ENCODE data around the gene CCNG2. TPM values are rescaled to one million over a fixed set of nuclear protein-coding genes. Genes with fewer than 3 reads are reported as not detected.

The CCNG2 gene
- total and polyA plus RNA-seq, 2 of the 4 experiments (the other 2 are of a cell fraction), result 11.3 to 14.9 TPM

DNA sequence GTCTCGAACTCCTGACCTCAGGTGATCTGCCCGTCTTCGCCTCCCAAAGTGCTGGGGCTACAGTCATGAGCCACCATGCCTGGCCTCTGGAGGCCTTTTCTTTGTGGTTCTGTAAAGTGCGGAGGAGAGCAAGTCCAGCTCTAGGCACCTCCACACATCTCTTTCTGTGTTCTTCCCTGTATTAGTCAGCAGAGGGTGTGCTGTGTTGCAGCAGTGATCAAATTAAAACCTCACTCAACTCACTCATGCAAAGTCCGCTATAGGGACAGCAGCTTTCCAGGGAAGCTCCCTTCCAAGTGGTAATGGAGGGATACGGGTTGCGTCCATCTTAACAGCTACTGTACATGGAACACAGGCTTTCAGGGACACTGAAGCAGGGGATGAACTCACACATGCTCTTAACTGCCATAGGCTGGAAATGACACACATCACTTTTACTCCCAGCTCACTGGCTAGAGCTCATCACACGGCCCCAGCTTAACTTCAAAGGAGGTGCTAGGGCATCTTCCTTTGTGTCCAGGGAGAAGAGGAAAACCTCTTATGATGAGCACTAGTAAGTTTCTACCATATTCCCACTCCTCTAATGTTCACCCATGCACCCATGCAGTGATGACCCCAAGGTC, 36.0 kb upstream of the CCNG2 start:
- H3K9me3 ChIP-seq (ENCODE audit: control insufficient read depth, insufficient read depth, low read length), result no peaks in the 10 kb centered on the region
- H3K4ac ChIP-seq (ENCODE audit: low read depth, low read length), result no peak overlapping the region
- DNase-seq, result no peak
- H4K5ac ChIP-seq (ENCODE audit: low read depth, low read length), result no peak overlapping the region
- intact Hi-C loops (cut with micrococcal nuclease), result no loop called here
- no peak overlapping the region for H2BK120ac ChIP-seq (ENCODE audit: low read depth, low read length)
- no peak overlapping the region for H3K14ac ChIP-seq (replicated peaks; ENCODE audit: low read depth, low read length)
- TF ChIP-seq FOS (IDR thresholded peaks at IDR 0.05; ENCODE audit: low read depth, low read length) (no peak), NFE2L2 (IDR thresholded peaks at IDR 0.05; ENCODE audit: low read depth, low read length) (no peak), BHLHE40 (IDR thresholded peaks at IDR 0.05; ENCODE audit: low read depth, low read length) (no peak), POLR2A (IDR thresholded peaks at IDR 0.05; ENCODE audit: low read depth, low read length) (no peak), MXI1 (IDR thresholded peaks at IDR 0.05; ENCODE audit: borderline replicate concordance, low read depth, low read length) (no peak), RCOR1 (IDR thresholded peaks at IDR 0.05; ENCODE audit: insufficient replicate concordance, low read length) (no peak), RFX5 (IDR thresholded peaks at IDR 0.05; ENCODE audit: low read depth, low read length) (no peak), CHD1 (IDR thresholded peaks at IDR 0.05; ENCODE audit: low read depth, low read length) (no peak), SMC3 (IDR thresholded peaks at IDR 0.05; ENCODE audit: low read depth, low read length) (no peak), MAFK (IDR thresholded peaks at IDR 0.05; ENCODE audit: low read depth, low read length) (no peak), CEBPB (IDR thresholded peaks at IDR 0.05; ENCODE audit: low read depth, low read length) (no peak), MAZ (IDR thresholded peaks at IDR 0.05; ENCODE audit: borderline replicate concordance, low read depth, low read length) (no peak)
- TF ChIP-seq, protein P1, sequence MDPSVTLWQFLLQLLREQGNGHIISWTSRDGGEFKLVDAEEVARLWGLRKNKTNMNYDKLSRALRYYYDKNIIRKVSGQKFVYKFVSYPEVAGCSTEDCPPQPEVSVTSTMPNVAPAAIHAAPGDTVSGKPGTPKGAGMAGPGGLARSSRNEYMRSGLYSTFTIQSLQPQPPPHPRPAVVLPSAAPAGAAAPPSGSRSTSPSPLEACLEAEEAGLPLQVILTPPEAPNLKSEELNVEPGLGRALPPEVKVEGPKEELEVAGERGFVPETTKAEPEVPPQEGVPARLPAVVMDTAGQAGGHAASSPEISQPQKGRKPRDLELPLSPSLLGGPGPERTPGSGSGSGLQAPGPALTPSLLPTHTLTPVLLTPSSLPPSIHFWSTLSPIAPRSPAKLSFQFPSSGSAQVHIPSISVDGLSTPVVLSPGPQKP (IDR thresholded peaks at IDR 0.05; ENCODE audit: borderline replicate concordance, low read depth, low read length), result no peak
- TF ChIP-seq, protein P2, sequence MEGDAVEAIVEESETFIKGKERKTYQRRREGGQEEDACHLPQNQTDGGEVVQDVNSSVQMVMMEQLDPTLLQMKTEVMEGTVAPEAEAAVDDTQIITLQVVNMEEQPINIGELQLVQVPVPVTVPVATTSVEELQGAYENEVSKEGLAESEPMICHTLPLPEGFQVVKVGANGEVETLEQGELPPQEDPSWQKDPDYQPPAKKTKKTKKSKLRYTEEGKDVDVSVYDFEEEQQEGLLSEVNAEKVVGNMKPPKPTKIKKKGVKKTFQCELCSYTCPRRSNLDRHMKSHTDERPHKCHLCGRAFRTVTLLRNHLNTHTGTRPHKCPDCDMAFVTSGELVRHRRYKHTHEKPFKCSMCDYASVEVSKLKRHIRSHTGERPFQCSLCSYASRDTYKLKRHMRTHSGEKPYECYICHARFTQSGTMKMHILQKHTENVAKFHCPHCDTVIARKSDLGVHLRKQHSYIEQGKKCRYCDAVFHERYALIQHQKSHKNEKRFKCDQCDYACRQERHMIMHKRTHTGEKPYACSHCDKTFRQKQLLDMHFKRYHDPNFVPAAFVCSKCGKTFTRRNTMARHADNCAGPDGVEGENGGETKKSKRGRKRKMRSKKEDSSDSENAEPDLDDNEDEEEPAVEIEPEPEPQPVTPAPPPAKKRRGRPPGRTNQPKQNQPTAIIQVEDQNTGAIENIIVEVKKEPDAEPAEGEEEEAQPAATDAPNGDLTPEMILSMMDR (conservative IDR thresholded peaks at IDR 0.05; ENCODE audit: low read depth, low read length), result no peak
- no peak overlapping the region for H2BK20ac ChIP-seq (ENCODE audit: low read depth, low read length)
- H3K18ac ChIP-seq (ENCODE audit: low read depth, low read length), result no peak overlapping the region
- no peak overlapping the region for H3K56ac ChIP-seq (ENCODE audit: extremely low read depth, insufficient read depth, low read length)
- no peak overlapping the region for H2BK5ac ChIP-seq (ENCODE audit: low read depth, low read length, poor library complexity, severe bottlenecking)
- H3K4me2 ChIP-seq (ENCODE audit: low read depth, low read length), result no peak overlapping the region
- no peak overlapping the region for H4K8ac ChIP-seq (ENCODE audit: low read depth in 2 of 2, low read length in 2 of 2)
- H4K91ac ChIP-seq (ENCODE audit: insufficient read depth, low read depth, low read length), result no peak overlapping the region
- H2AK5ac ChIP-seq (ENCODE audit: low read depth, low read length), result no peak overlapping the region
- H2AFZ ChIP-seq (replicated peaks; ENCODE audit: low read length, poor library complexity), result peak overlapping the region; percentile 21
- no peaks in the 10 kb centered on the region for H3K36me3 ChIP-seq (ENCODE audit: control insufficient read depth, insufficient read depth, low read length)
- H3K79me1 ChIP-seq (ENCODE audit: low read depth in 1 of 2, low read length in 2 of 2), result no peaks in the 10 kb centered on the region
- H3K4me1 ChIP-seq (ENCODE audit: control insufficient read depth, insufficient read depth, low read length), result no peaks in the 10 kb centered on the region
- H2BK15ac ChIP-seq (ENCODE audit: low read depth, low read length), result no peak overlapping the region
- H3K27me3 ChIP-seq (ENCODE audit: control insufficient read depth, insufficient read depth, low read length), result peaks cover 34% of the 10 kb centered on the region
- H3K9me1 ChIP-seq (ENCODE audit: insufficient read depth, low read length), result no peaks in the 10 kb centered on the region
- dilution Hi-C loops (cut with HindIII; ENCODE audit: low sequenced_read_pairs, unreplicated experiment), result no loop called here
- H2AK9ac ChIP-seq (replicated peaks; ENCODE audit: low read depth, low read length, poor library complexity), result no peak overlapping the region
- 67% methylated on average over 1 of the region's 8 CpGs; no CpG with 5 or more reads in 1 of the 2 experiments for WGBS, 2 experiments (ENCODE audit: extremely low coverage in 2 of 2, insufficient read length in 1 of 2)
- no peak overlapping the region for H3K27ac ChIP-seq (ENCODE audit: insufficient read depth, low read length)
- ChIA-PET CTCF (no interaction called here), POLR2A (ENCODE audit: unreplicated experiment) (no interaction called here)
- no peak overlapping the region for H3K9ac ChIP-seq (ENCODE audit: low read depth, low read length)
- ATAC-seq (ENCODE audit: low read depth), result no peak
- H3K4me3 ChIP-seq (ENCODE audit: insufficient read depth, low read depth, low read length), result no peak overlapping the region
- H3K23ac ChIP-seq (ENCODE audit: low read depth, low read length), result no peak overlapping the region
- BruUV-seq (replicated peaks), result no TSS peak
- no peaks in the 10 kb centered on the region for H4K20me1 ChIP-seq (ENCODE audit: insufficient read depth, low read length)
- in situ Hi-C loops (cut with MboI; ENCODE audit: low sequenced_read_pairs), result no loop called here

Measured in IMR-90 (cell line).